ENCODE data around the gene MSRB1. TPM values are rescaled to one million over a fixed set of nuclear protein-coding genes. Genes with fewer than 3 reads are reported as not detected.

The MSRB1 gene
- total and polyA plus RNA-seq, 9 of the 15 experiments (the other 6 are each of a cell fraction or from before 2014, with no cell fraction given) = 5.4 to 33.7 (median 25.7) TPM

- no peak for TF ChIP-seq NCOR1 (IDR thresholded peaks at IDR 0.05)
- 0 out of 2 replicates have a peak, but pooled peaks have one; percentile 15 for TF ChIP-seq MITF (IDR thresholded peaks at IDR 0.05)
- no peak for TF ChIP-seq NCOA2 (IDR thresholded peaks at IDR 0.05; ENCODE audit: partially characterized antibody in 2 of 2)
- no peak for TF ChIP-seq GTF2A2 (tag; IDR thresholded peaks at IDR 0.05)
- no peak for TF ChIP-seq ZFP1 (CRISPR knock-in tag; IDR thresholded peaks at IDR 0.05)
- TF ChIP-seq, protein P1, sequence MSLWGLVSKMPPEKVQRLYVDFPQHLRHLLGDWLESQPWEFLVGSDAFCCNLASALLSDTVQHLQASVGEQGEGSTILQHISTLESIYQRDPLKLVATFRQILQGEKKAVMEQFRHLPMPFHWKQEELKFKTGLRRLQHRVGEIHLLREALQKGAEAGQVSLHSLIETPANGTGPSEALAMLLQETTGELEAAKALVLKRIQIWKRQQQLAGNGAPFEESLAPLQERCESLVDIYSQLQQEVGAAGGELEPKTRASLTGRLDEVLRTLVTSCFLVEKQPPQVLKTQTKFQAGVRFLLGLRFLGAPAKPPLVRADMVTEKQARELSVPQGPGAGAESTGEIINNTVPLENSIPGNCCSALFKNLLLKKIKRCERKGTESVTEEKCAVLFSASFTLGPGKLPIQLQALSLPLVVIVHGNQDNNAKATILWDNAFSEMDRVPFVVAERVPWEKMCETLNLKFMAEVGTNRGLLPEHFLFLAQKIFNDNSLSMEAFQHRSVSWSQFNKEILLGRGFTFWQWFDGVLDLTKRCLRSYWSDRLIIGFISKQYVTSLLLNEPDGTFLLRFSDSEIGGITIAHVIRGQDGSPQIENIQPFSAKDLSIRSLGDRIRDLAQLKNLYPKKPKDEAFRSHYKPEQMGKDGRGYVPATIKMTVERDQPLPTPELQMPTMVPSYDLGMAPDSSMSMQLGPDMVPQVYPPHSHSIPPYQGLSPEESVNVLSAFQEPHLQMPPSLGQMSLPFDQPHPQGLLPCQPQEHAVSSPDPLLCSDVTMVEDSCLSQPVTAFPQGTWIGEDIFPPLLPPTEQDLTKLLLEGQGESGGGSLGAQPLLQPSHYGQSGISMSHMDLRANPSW (CRISPR knock-in tag; IDR thresholded peaks at IDR 0.05) = 0 out of 2 replicates have a peak, but pooled peaks have one; percentile 43
- no peak for TF ChIP-seq PURB (CRISPR knock-in tag; IDR thresholded peaks at IDR 0.05; ENCODE audit: low read depth)
- no peak for TF ChIP-seq THRA (IDR thresholded peaks at IDR 0.05)
- TF ChIP-seq BRD4 (IDR thresholded peaks at IDR 0.05) = no peak
- no peak for TF ChIP-seq MCM5 (IDR thresholded peaks at IDR 0.05; ENCODE audit: low read depth)
- TF ChIP-seq, protein P2, sequence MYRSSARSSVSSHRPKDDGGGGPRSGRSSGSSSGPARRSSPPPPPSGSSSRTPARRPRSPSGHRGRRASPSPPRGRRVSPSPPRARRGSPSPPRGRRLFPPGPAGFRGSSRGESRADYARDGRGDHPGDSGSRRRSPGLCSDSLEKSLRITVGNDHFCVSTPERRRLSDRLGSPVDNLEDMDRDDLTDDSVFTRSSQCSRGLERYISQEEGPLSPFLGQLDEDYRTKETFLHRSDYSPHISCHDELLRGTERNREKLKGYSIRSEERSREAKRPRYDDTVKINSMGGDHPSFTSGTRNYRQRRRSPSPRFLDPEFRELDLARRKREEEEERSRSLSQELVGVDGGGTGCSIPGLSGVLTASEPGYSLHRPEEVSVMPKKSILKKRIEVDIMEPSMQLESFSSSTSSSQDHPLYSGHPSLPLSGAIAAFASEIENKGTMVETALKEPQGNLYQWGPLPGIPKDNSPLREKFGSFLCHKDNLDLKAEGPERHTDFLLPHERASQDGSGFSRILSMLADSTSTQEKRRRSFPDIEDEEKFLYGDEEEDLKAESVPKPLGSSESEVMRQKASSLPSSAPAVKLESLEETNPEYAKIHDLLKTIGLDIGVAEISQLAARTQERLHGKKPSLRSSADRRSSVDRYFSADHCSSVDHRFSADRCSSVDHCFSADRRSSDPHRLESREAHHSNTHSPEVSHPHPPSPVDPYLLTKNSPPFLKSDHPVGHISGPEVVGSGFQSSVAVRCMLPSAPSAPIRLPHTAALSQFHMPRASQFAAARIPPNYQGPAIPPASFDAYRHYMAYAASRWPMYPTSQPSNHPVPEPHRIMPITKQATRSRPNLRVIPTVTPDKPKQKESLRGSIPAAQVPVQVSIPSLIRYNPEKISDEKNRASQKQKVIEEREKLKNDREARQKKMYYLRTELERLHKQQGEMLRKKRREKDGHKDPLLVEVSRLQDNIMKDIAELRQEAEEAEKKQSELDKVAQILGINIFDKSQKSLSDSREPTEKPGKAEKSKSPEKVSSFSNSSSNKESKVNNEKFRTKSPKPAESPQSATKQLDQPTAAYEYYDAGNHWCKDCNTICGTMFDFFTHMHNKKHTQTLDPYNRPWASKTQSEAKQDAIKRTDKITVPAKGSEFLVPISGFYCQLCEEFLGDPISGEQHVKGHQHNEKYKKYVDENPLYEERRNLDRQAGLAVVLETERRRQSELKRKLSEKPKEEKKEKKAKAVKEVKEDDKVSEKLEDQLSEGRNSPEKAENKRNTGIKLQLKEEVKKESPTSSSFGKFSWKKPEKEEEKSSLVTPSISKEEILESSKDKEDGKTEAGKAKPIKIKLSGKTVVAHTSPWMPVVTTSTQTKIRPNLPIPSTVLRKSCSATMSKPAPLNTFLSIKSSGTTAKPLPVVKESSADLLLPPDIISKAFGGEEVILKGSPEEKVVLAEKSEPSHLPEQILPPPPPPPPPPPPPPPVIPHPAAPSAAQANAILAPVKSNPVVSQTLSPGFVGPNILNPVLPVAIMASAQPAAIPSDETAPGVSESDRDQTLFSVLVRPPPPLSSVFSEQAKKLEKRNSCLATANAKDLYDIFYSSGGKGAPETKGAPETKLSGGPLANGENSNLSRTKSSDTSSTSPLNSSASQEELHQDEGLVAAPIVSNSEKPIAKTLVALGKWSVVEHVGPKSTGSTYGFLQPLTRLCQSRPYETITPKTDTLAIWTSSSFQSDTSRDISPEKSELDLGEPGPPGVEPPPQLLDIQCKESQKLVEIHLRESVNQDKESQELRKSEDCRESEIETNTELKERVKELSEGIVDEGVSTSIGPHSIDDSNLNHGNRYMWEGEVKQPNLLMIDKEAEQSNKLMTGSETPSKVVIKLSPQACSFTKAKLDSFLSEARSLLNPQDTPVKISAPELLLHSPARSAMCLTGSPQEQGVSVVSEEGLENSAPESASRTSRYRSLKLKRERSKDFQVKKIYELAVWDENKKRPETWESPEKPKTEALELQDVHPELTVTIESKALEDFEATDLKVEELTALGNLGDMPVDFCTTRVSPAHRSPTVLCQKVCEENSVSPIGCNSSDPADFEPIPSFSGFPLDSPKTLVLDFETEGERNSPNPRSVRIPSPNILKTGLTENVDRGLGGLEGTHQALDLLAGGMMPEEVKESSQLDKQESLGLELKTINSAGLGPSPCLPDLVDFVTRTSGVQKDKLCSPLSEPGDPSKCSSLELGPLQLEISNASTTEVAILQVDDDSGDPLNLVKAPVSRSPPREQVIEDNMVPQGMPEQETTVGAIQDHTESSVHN (IDR thresholded peaks at IDR 0.05; ENCODE audit: borderline replicate concordance in 1 of 2, low read depth in 1 of 2) = no peak
Measured at GRCh38 chr16:1929578-1930337, 13.2 kb downstream of the MSRB1 start (continued).
